Mammary epithelial cell (primary cell): ENCODE data around the gene SORCS1.

ENCODE experiments used
- EZH2 ChIP-seq: IDR thresholded peaks from 2 replicates; pipeline ENCODE4 v1.6.1; 2012; ENCODE audit warnings: low read length, inconsistent platforms, borderline replicate concordance
- TF ChIP-seq, protein P1 (sequence below), 2 donors: IDR thresholded peaks in 1 of 2; conservative IDR thresholded peaks in 1 of 2; 2 replicates each; pipeline ENCODE4 v1.5.1; 2011 to 2012; ENCODE audit warnings: inconsistent platforms in 2 of 2, low read length in 2 of 2, mild to moderate bottlenecking in 2 of 2, control low read depth in 1 of 2, low read depth in 1 of 2; ENCODE audit not compliant: insufficient read depth in 1 of 2; ENCODE audit errors: extremely low read depth in 1 of 2

DNA sequence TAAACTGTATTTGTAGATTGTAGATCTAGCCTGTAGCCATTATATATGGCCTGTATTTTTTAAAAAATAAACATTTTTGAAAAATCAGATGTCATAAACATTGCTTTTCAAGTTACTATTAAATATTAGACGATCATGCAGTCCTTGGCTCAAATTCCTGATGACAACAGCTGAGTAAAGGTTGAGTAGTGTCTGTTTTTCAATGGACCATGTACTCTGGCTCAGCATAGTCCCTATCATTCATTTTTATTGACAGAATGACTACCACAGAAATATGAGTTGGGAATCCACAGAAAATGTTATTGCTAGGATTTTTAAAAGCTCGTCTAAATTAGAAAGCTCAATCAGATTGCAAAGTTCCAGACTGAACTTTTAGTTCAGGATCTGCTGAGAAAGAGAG, 145.4 kb downstream of the SORCS1 start:
- TF ChIP-seq, protein P1, sequence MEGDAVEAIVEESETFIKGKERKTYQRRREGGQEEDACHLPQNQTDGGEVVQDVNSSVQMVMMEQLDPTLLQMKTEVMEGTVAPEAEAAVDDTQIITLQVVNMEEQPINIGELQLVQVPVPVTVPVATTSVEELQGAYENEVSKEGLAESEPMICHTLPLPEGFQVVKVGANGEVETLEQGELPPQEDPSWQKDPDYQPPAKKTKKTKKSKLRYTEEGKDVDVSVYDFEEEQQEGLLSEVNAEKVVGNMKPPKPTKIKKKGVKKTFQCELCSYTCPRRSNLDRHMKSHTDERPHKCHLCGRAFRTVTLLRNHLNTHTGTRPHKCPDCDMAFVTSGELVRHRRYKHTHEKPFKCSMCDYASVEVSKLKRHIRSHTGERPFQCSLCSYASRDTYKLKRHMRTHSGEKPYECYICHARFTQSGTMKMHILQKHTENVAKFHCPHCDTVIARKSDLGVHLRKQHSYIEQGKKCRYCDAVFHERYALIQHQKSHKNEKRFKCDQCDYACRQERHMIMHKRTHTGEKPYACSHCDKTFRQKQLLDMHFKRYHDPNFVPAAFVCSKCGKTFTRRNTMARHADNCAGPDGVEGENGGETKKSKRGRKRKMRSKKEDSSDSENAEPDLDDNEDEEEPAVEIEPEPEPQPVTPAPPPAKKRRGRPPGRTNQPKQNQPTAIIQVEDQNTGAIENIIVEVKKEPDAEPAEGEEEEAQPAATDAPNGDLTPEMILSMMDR (conservative IDR thresholded peaks at IDR 0.05 in 1 of 2, IDR thresholded peaks at IDR 0.05 in 1 of 2; ENCODE audit: extremely low read depth in 1 of 2, insufficient read depth in 1 of 2, low read depth in 1 of 2, low read length in 2 of 2), result no peak
- no peak for TF ChIP-seq EZH2
